HEK293 (cell line): ENCODE data around the gene KDM4B.

Source experiments
- EGR2 ChIP-seq: fragments of 450-650 bp; formaldehyde crosslinking; IDR thresholded peaks from 2 replicates; pipeline ENCODE4 v1.5.1; 2016; ENCODE audit warnings: low read depth, missing biosample characterization, missing genetic modification characterization
- IKZF3 ChIP-seq: fragments of 450-650 bp; IDR thresholded peaks from 2 replicates; pipeline ENCODE4 v1.5.0; 2018; ENCODE audit warnings: missing biosample characterization, mild to moderate bottlenecking, missing genetic modification characterization, moderate library complexity
- KLF16 ChIP-seq: fragments of 450-650 bp; formaldehyde crosslinking; IDR thresholded peaks from 2 replicates; pipeline ENCODE4 v1.5.1; 2017; ENCODE audit warnings: missing biosample characterization, missing genetic modification characterization
- PBX3 ChIP-seq: sonication (generic); formaldehyde crosslinking; IDR thresholded peaks from 2 replicates; pipeline ENCODE4 v1.8.1; 2022; ENCODE audit warnings: mild to moderate bottlenecking, moderate library complexity, missing genetic modification reagents
- SP3 ChIP-seq: fragments of 450-650 bp; formaldehyde crosslinking; IDR thresholded peaks from 2 replicates; pipeline ENCODE4 v1.5.1; 2016; ENCODE audit warnings: missing biosample characterization, missing genetic modification characterization
- ZFHX2 ChIP-seq: fragments of 450-650 bp; formaldehyde crosslinking; conservative IDR thresholded peaks from 2 replicates; pipeline ENCODE4 v1.5.1; 2016; ENCODE audit warnings: missing biosample characterization, missing genetic modification characterization
- ZNF146 ChIP-seq: fragments of 450-650 bp; formaldehyde crosslinking; IDR thresholded peaks from 2 replicates; pipeline ENCODE4 v1.5.1; 2016; ENCODE audit warnings: missing biosample characterization, missing genetic modification characterization
- ZNF157 ChIP-seq: fragments of 450-650 bp; formaldehyde crosslinking; IDR thresholded peaks from 2 replicates; pipeline ENCODE4 v1.5.1; 2016; ENCODE audit warnings: missing biosample characterization, missing genetic modification characterization
- ZNF175 ChIP-seq: fragments of 450-650 bp; formaldehyde crosslinking; IDR thresholded peaks from 2 replicates; pipeline ENCODE4 v1.5.1; 2016; ENCODE audit warnings: missing biosample characterization, missing genetic modification characterization
- ZNF2 ChIP-seq: fragments of 450-650 bp; formaldehyde crosslinking; IDR thresholded peaks from 2 replicates; pipeline ENCODE4 v1.5.1; 2016; ENCODE audit warnings: missing biosample characterization, missing genetic modification characterization
- ZNF280D ChIP-seq: fragments of 450-650 bp; formaldehyde crosslinking; IDR thresholded peaks from 2 replicates; pipeline ENCODE4 v1.5.1; 2016; ENCODE audit warnings: missing biosample characterization, missing genetic modification characterization
- ZNF302 ChIP-seq: fragments of 450-650 bp; formaldehyde crosslinking; IDR thresholded peaks from 2 replicates; pipeline ENCODE4 v1.5.1; 2016; ENCODE audit warnings: missing biosample characterization, missing genetic modification characterization, low read depth
- ZNF324 ChIP-seq: fragments of 450-650 bp; formaldehyde crosslinking; IDR thresholded peaks from 2 replicates; pipeline ENCODE4 v1.5.1; 2016; ENCODE audit warnings: missing biosample characterization, missing genetic modification characterization
- ZNF366 ChIP-seq: fragments of 450-650 bp; formaldehyde crosslinking; conservative IDR thresholded peaks from 2 replicates; pipeline ENCODE4 v1.5.1; 2016; ENCODE audit warnings: missing biosample characterization, missing genetic modification characterization
- ZNF449 ChIP-seq: fragments of 450-650 bp; formaldehyde crosslinking; IDR thresholded peaks from 2 replicates; pipeline ENCODE4 v1.5.1; 2017; ENCODE audit warnings: missing biosample characterization, mild to moderate bottlenecking, missing genetic modification characterization, moderate library complexity
- ZNF473 ChIP-seq: fragments of 450-650 bp; formaldehyde crosslinking; IDR thresholded peaks from 2 replicates; pipeline ENCODE4 v1.5.1; 2017; ENCODE audit warnings: missing biosample characterization, missing genetic modification characterization
- ZNF488 ChIP-seq: fragments of 450-650 bp; formaldehyde crosslinking; IDR thresholded peaks from 2 replicates; pipeline ENCODE4 v1.5.1; 2016; ENCODE audit warnings: missing biosample characterization, missing genetic modification characterization
- ZNF548 ChIP-seq: fragments of 450-650 bp; formaldehyde crosslinking; IDR thresholded peaks from 2 replicates; pipeline ENCODE4 v1.5.1; 2016; ENCODE audit warnings: missing biosample characterization, missing genetic modification characterization
- ZNF596 ChIP-seq: fragments of 450-650 bp; IDR thresholded peaks from 2 replicates; pipeline ENCODE4 v1.5.0; 2018; ENCODE audit warnings: missing biosample characterization, mild to moderate bottlenecking, missing genetic modification characterization, moderate library complexity
- ZNF621 ChIP-seq: fragments of 450-650 bp; formaldehyde crosslinking; IDR thresholded peaks from 2 replicates; pipeline ENCODE4 v1.5.1; 2017; ENCODE audit warnings: missing biosample characterization, missing genetic modification characterization
- ZNF629 ChIP-seq: fragments of 450-650 bp; formaldehyde crosslinking; IDR thresholded peaks from 2 replicates; pipeline ENCODE4 v1.5.1; 2017; ENCODE audit warnings: missing biosample characterization, missing genetic modification characterization
- ZNF660 ChIP-seq: fragments of 450-650 bp; IDR thresholded peaks from 2 replicates; pipeline ENCODE4 v1.5.1; 2018; ENCODE audit warnings: missing biosample characterization, mild to moderate bottlenecking, missing genetic modification characterization
- ZNF677 ChIP-seq: fragments of 450-650 bp; IDR thresholded peaks from 2 replicates; pipeline ENCODE4 v1.5.0; 2018; ENCODE audit warnings: missing biosample characterization, mild to moderate bottlenecking, missing genetic modification characterization, moderate library complexity
- ZNF785 ChIP-seq: fragments of 450-650 bp; formaldehyde crosslinking; IDR thresholded peaks from 2 replicates; pipeline ENCODE4 v1.5.1; 2016; ENCODE audit warnings: missing biosample characterization, missing genetic modification characterization
- ZSCAN23 ChIP-seq: fragments of 450-650 bp; formaldehyde crosslinking; IDR thresholded peaks from 2 replicates; pipeline ENCODE4 v1.5.1; 2016; ENCODE audit warnings: missing biosample characterization, missing genetic modification characterization
- TF ChIP-seq, protein P1 (sequence below): fragments of 450-650 bp; formaldehyde crosslinking; IDR thresholded peaks from 2 replicates; pipeline ENCODE4 v1.5.1; 2016; ENCODE audit warnings: missing biosample characterization, missing genetic modification characterization, borderline replicate concordance
- TF ChIP-seq, protein P2 (sequence below): fragments of 450-650 bp; formaldehyde crosslinking; IDR thresholded peaks from 2 replicates; pipeline ENCODE4; 2016; ENCODE audit warnings: missing biosample characterization, missing genetic modification characterization
- TF ChIP-seq, protein P3 (sequence below): fragments of 450-650 bp; formaldehyde crosslinking; IDR thresholded peaks from 2 replicates; pipeline ENCODE4 v1.5.1; 2017; ENCODE audit warnings: missing biosample characterization, missing genetic modification characterization

KDM4B gene

GRCh38 chr19:4968462-4969291 lies at the start of gene KDM4B (continued):
- TF ChIP-seq ZNF324 (tag by site-specific recombination) (no peak), ZNF157 (tag by site-specific recombination) (no peak), PBX3 (CRISPR knock-in tag) (peak; percentile 100), KLF16 (no peak), ZNF302 (tag by site-specific recombination) (no peak), ZNF473 (tag by site-specific recombination) (no peak), ZNF175 (tag by site-specific recombination) (no peak), ZNF677 (tag by site-specific recombination) (0 out of 2 replicates have a peak, but pooled peaks have one; percentile 20), ZNF146 (tag by site-specific recombination) (no peak), ZNF660 (tag by site-specific recombination) (peak; percentile 53; the same call in 1 of the 2 replicates), SP3 (tag by site-specific recombination) (peak; percentile 97), ZNF621 (tag by site-specific recombination) (no peak), ZNF366 (tag by site-specific recombination) (no peak), ZNF785 (tag by site-specific recombination) (no peak), ZSCAN23 (tag by site-specific recombination) (no peak), ZNF280D (no peak), EGR2 (tag by site-specific recombination) (peak; percentile 82), ZNF629 (tag by site-specific recombination) (peak; percentile 57; the same call in 1 of the 2 replicates), ZNF596 (tag by site-specific recombination) (no peak), ZNF2 (tag by site-specific recombination) (no peak; the same call in 1 of the 2 replicates), ZNF488 (tag by site-specific recombination) (no peak), IKZF3 (no peak), ZNF548 (tag by site-specific recombination) (no peak), ZFHX2 (peak; percentile 95), ZNF449 (no peak)
- TF ChIP-seq, protein P1, sequence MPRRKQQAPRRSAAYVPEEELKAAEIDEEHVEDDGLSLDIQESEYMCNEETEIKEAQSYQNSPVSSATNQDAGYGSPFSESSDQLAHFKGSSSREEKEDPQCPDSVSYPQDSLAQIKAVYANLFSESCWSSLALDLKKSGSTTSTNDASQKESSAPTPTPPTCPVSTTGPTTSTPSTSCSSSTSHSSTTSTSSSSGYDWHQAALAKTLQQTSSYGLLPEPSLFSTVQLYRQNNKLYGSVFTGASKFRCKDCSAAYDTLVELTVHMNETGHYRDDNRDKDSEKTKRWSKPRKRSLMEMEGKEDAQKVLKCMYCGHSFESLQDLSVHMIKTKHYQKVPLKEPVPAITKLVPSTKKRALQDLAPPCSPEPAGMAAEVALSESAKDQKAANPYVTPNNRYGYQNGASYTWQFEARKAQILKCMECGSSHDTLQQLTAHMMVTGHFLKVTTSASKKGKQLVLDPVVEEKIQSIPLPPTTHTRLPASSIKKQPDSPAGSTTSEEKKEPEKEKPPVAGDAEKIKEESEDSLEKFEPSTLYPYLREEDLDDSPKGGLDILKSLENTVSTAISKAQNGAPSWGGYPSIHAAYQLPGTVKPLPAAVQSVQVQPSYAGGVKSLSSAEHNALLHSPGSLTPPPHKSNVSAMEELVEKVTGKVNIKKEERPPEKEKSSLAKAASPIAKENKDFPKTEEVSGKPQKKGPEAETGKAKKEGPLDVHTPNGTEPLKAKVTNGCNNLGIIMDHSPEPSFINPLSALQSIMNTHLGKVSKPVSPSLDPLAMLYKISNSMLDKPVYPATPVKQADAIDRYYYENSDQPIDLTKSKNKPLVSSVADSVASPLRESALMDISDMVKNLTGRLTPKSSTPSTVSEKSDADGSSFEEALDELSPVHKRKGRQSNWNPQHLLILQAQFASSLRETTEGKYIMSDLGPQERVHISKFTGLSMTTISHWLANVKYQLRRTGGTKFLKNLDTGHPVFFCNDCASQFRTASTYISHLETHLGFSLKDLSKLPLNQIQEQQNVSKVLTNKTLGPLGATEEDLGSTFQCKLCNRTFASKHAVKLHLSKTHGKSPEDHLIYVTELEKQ (tag by site-specific recombination), result peak; percentile 96; the same call in 1 of the 2 replicates
- TF ChIP-seq, protein P2, sequence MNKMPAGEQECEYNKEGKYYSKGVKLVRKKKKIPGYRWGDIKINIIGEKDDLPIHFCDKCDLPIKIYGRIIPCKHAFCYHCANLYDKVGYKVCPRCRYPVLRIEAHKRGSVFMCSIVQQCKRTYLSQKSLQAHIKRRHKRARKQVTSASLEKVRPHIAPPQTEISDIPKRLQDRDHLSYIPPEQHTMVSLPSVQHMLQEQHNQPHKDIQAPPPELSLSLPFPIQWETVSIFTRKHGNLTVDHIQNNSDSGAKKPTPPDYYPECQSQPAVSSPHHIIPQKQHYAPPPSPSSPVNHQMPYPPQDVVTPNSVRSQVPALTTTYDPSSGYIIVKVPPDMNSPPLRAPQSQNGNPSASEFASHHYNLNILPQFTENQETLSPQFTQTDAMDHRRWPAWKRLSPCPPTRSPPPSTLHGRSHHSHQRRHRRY (tag by site-specific recombination), result no peak
- TF ChIP-seq, protein P3, sequence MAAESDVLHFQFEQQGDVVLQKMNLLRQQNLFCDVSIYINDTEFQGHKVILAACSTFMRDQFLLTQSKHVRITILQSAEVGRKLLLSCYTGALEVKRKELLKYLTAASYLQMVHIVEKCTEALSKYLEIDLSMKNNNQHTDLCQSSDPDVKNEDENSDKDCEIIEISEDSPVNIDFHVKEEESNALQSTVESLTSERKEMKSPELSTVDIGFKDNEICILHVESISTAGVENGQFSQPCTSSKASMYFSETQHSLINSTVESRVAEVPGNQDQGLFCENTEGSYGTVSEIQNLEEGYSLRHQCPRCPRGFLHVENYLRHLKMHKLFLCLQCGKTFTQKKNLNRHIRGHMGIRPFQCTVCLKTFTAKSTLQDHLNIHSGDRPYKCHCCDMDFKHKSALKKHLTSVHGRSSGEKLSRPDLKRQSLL (tag by site-specific recombination), result no peak
